Stimulated activated CD4-positive, alpha-beta T cell treated with anti-CD3 and anti-CD28 coated beads, Interleukin-4, amount 100 ng/mL, for 48 hours (primary cell): ENCODE measurements around the gene WNT7B.
"Not testable (repeated sequence)": the region's sequence is repeated elsewhere in the genome, so short reads cannot be mapped to it uniquely, and the experiment has no call there.

Experiments used
- DNase-seq, 2 donors: peaks; one replicate each; pipeline ENCODE4 v3.0.0-alpha.2; 2020; ENCODE audit warnings: low read depth in 2 of 2

WNT7B gene

GRCh38 chr22:46008291-46008690 is 31.3 kb upstream of the WNT7B start:
- no peak for DNase-seq

DNA sequence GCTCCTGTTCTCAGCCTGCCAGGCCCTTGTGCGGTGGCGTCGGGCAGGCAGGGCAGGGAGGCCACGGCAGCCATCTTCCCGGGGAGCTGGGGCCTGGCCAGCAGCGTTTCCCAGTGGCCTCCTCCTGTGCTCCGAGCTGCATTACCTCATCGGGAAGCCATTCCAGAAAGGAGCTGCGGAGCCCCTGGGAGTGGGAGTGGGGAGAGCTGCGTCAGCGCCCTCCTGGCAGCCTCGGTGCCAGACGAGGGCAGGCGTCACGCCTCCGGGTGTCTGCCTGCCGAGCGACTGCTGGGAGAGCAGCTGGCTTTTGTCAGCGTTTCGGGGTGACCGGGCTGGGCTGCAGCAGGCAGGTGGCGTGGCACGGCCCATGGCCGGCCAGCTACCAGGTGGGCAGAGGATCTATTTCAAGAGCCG is 30.9 kb upstream of the WNT7B start:
- no peak for DNase-seq

DNA sequence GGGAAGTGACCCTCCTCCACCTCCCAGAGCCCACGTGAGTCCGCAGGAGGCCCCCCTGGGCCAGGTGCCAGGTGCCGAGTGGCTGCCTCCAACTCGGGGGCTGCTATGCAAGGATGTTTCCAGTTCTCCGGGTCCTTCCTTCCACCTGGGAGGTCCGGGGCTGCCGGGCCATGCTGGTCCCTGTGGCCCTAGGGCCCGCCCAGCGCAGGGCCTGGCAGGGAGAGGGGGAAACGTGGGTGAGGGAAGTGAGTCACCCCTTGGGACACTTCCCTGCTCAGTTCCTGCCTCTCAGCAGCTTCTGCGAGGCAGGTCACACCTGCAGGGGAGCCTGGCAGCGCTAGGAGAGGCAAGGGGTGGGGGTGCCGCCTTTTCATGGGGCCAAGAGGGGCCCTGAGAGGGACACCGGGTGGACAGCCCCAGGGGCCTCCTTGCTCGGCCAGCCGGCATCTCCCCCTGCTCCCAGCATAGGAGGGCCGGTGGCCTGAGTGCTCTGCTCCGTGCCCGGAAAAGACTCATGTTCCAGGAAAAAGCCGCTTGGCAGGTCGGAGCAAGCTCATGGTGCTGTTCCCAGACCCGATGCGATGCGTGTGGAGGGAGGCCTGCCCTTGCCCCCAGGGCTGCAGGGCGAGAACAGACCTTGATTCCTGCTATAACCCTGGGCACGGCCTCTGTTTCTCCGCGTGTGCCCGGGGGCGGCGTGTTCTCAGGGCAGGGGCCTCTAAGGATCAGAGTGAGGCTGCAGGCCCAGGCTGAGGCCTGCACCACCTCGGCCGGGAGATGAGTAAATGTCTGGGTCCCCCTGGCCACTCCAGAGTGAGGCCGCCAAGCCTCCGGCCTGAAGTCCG is 30.3 kb upstream of the WNT7B start:
- DNase-seq = no peak

- peak; percentile 81 to 93 for DNase-seq
Measured at GRCh38 chr22:46006379-46007002, 29.5 kb upstream of the WNT7B start.

GRCh38 chr22:46005116-46005705 is 28.2 kb upstream of the WNT7B start:
- DNase-seq = not testable (repeated sequence)

DNA sequence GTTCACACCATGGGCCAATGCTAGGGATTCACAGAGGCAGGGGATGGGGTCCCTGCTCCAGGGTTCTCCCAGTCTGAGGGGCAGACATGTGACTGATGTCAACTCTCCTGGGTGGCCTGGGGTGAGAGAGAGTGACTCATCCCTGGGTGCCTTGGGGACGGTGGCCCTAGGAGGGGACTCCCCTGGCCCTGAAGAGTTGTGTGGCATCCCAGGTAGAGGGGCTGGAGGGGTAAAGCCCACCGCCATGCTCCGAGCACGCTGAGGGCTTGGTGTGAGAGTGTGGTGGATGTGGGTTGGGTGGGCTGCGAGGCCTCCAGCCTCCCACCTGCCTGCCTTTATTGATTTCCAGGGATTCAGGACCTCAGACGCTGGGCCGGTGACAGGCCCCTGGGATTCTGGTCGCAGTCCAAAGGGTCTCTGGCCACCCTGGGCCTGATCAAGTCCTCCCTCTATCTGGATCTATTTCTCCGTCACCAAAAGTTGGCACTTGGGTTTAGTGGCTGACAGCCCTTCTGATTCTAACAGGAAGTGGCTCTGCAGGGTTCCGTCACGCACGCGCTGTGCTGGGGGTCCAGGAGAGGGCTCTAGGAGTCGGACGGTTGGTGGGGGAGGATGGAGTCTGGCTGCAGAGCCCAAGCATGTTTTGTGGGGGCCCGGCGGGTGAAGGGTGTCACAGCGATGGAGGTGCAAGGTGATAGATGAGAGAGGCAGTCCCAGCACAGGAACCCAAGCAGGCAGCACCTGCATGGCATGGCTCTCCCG is 27.3 kb upstream of the WNT7B start:
- no peak for DNase-seq

DNA sequence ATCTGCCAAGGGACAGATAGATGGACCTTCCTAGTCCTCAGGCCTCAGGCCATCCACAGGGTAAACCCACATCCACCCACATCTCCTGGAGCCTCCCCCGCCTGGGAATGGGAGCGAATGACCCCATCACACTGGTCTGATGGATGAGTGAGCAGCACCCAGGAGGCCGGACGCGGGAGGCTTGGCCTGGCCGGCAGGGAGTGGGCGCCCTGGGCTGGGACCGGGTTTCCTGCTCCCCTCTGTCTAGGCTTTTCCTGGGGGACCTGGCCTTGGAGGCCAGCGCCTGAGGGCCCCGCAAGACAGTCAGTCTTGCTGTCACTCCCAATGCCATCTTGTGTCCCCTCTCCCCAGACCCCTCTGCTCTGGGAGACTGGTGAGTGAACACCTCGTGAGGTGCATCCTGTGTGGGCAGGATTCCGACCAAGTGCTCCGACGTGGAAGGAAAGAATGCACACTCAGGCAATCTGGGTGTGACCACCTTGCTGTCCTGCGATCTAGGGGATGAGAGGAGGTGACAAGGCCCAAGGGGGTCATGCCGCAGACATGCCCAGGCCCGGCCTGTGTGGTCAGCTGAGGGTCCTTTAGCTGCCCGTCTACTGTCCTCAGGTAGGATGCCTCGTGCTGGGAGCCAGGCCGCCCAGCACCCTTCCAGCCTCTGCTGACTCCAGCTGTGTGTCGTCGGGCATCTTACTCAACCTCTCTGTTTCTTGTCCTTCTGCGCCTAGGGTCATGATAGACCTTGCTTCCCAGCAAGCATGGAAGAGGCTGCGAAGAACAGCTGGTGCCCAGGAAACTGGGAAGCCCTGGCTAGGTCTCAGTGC is 26.5 kb upstream of the WNT7B start:
- no peak for DNase-seq

DNA sequence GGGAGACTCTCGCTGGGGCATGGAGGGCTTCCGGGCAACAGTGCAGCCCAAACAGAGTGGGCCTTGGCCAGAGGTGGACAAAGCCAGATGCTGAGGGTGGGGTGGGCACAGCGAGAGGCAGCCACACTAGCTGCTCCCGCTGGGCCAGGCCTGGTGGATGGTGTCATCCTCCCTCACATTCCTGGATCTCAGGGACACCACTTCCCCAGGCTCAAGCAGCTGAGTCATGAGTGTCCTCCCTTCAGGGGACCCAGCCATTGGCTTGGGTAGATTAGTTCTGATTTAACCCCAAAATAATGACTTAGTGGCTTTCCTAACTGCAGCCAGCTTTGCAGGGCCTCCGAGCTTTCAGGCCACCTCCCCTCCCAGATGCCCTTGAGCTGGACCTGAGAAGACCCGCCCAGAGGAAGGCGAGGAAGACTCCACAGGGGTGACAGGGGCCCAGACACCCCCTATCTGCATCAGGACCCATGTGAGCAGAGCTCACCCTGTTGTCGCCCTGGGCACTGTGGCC is 25.9 kb upstream of the WNT7B start:
- no peak for DNase-seq

- DNase-seq = no peak
Measured at GRCh38 chr22:46001426-46002106, 24.6 kb upstream of the WNT7B start.

GRCh38 chr22:46001046-46001425 is 24.1 kb upstream of the WNT7B start:
- no peak for DNase-seq

GRCh38 chr22:46000081-46001027 is 23.4 kb upstream of the WNT7B start:
- no peak for DNase-seq

DNA sequence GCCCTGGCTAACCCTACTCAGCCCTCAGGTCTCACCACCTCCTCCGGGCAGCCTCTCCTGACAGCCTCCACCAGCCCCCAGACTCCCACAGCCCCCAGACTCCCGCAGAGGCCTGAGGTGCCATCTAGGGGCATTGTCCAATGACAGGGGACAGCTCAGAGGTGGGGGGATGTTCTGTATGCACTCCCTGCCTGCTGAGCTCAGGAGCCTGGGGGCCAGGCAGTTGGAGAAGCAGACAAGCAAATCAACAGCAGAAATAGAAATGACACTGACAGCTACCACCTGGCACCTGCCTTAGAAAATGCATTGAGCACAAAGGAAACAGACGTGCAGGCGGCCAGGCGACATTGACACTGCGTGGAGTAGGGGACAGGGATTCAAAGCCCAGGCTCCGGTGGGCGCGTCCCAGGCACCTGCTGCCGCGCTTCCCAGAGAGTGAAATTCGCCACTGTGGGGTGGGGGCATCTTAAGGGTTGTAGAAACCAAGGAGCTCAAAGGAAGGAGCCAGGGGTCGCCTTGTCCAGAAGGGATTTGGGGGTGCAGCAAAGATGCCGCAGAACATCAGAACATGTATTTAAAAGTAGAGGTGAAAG is 22.5 kb upstream of the WNT7B start:
- no peak for DNase-seq

GRCh38 chr22:45998638-45999378 is 21.8 kb upstream of the WNT7B start:
- no peak for DNase-seq

- no peak for DNase-seq
Measured at GRCh38 chr22:45997777-45998637, 21.0 kb upstream of the WNT7B start.

DNA sequence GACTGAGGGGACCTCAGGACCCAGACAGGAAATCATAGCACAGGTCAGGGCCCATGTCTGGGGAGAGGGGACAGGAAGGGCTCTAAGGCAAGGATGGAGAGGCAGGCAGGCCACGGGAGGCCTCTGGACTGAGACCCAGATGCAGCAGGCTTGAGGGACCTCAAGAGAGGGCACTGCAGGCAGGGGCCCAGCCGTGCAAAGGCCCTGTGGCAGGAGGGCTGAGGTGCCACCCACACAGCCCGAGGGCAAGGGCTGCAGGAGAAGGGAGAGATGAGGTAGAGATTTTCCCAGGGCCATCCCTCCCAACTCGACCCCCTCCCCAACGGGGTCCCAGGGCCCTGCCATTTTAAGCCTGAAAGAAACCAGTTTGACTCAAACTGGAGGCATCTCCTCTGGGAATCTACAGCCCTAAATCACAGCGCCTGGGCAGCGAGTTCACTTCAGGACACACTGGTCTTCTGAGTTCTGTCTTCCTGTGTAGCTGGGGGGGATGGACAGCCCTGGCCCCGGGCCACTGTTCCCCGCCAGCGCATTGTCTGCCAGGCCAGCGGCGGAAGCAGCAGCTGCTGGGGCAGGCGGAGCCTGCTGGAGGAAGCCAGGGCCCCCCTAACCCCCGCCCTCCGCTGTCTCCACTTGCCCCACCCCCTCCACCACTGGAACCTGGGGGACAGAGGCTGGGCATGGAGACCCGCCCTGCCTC is 20.3 kb upstream of the WNT7B start:
- DNase-seq = no peak

DNA sequence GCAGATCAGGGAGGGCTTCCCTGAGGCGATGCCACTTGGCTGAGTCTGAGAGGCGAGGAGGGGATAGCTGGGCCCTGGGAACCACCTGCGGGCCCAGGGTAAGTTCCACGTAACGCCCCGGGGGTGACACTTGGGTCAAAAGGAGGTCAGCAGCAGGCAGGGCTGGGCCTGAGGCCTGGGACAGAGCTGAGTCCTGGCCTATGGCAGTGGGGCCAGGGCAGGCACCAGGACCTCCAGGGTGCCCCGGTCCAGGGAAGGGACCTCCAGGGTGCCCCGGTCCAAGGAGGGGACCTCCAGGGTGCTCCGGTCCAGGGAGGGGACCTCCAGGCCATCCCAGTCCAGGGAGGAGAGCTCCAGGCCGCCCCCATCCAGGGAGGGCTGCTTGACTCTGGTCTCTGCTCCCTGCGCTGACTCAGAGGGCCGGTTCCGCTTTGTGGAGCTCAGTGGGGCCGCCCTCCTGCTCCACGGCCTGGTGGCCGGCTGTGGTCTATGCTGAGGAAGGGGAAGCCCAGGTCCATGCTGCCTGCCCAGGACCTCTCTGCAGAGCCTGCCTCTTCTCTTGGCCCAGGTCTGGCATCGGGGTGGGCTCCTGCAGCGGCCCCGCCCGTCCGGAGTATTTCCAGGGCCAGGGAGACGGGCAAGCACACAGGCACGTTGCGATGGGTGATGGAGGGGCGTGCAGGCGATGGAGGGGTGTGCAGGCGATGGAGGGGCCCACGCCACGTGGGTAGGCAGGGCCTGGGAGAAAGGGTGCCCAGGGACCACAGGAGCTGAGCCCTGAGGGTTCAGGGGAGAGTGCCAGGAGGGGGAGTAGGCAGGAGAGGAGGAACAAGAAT is 19.5 kb upstream of the WNT7B start:
- no peak for DNase-seq
